H1 (cell line): Measurements from ENCODE around the gene CNPY3. TPM values are rescaled to one million over a fixed set of nuclear protein-coding genes. Genes with fewer than 3 reads are reported as not detected.

Experiments used
- KDM4A ChIP-seq: IDR thresholded peaks from one replicate; pipeline ENCODE4 v1.7.1; 2012; ENCODE audit warnings: low read depth, mild to moderate bottlenecking, moderate library complexity, low read length, inconsistent platforms; ENCODE audit not compliant: severe bottlenecking
- NANOG ChIP-seq: IDR thresholded peaks from 2 replicates; pipeline ENCODE4 v1.6.1; 2011; ENCODE audit warnings: low read length, low read depth, mild to moderate bottlenecking, inconsistent platforms; ENCODE audit not compliant: insufficient read depth, poor library complexity, severe bottlenecking
- POU5F1 ChIP-seq: IDR thresholded peaks from 2 replicates; pipeline ENCODE4 v1.6.1; 2011; ENCODE audit warnings: low read depth, mild to moderate bottlenecking, low read length, moderate library complexity
- RXRA ChIP-seq: IDR thresholded peaks from 2 replicates; pipeline ENCODE4 v1.6.1; 2011; ENCODE audit warnings: low read depth, mild to moderate bottlenecking, low read length, moderate library complexity; ENCODE audit not compliant: insufficient read depth
- TBP ChIP-seq: IDR thresholded peaks from 2 replicates; pipeline ENCODE4 v1.6.1; 2011; ENCODE audit warnings: low read depth, low read length, improper control_type of control experiment
- polyA plus RNA-seq, 7 experiments: library from polyadenylated mRNA; depleted of rRNA in 3 of 7; stranded (reverse) in 5 of 7; unstranded in 2 of 7; fragments of >200 nt in 5 of 7; fragments of 200-250 nt in 2 of 7; gene quantifications; 1 replicate in 5 of 7; 2 replicates in 1 of 7; 4 replicates in 1 of 7; pipeline versions ENCODE4 v1.2.1 to v1.2.3, GENCODE V29; 2011 to 2013; ENCODE audit warnings: missing spikeins in 2 of 7, mixed read lengths in 2 of 7
- total RNA-seq: library from RNA; stranded (reverse); fragmentation: NEBNext Ultra II Directional; extraction: Animal tissue kit (Norgen Biotek cat#: 25700); gene quantifications from 2 replicates; pipeline ENCODE4 v1.2.1, GENCODE V29; 2021

The CNPY3 gene
- total and polyA plus RNA-seq, 2 of the 8 experiments (the other 6 are each of a cell fraction or from before 2014, with no cell fraction given): 49.6 to 64.5 TPM

DNA sequence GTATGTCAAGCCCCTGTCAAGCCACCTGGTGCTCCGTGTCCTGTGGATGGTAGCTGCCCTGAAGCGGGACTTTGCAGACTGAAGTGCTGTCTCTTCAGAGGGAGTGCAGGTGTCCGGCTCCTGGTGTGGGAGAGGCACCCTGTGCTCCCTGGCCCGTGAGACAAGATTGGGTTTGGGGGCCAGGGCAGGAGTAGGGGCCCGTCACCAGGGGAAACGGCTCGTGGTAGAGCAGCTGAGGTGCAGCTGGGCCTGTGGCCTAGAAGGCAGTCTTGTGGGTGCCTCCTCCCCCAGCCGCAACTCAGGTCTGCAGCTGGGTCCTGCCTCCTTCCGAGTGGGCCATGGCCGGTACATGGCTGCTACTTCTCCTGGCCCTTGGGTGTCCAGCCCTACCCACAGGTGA, 13.5 kb upstream of the CNPY3 start, which contains the start of gene PTCRA (continued):
- TF ChIP-seq RXRA (no peak), NANOG (no peak), POU5F1 (no peak), TBP (no peak), KDM4A (no peak)
- TF ChIP-seq, all 59 proteins: peak for 0
